ENCODE measurements around the gene VARS1.
A peak's percentile ranks its signal among the peaks of the same experiment; 100 is the strongest.
"Not testable (repeated sequence)": the region's sequence is repeated elsewhere in the genome, so short reads cannot be mapped to it uniquely, and the experiment has no call there.

Gene VARS1

GRCh38 chr6:31815025-31815838 is 19.7 kb upstream of the VARS1 start, which contains the start of the genes HSPA1A and HSPA1L:
Gene HSPA1A (plus strand): TSS chr6:31815543. CDS start chr6:31815757, 214 bp downstream.
Gene HSPA1L (minus strand): TSS chr6:31815283. CDS start chr6:31811972, 3,311 bp downstream.
- FAIRE-seq, result no peak
- peak; percentile 97 for TF ChIP-seq POLR2A (IDR thresholded peaks at IDR 0.05; ENCODE audit: low read depth, low read length)
- no peak for DNase-seq (ENCODE audit: insufficient read length, low spot score)

GRCh38 chr6:31814677-31815024 is 19.1 kb upstream of the VARS1 start:
- TF ChIP-seq POLR2A (IDR thresholded peaks at IDR 0.05; ENCODE audit: low read depth, low read length), result peak; percentile 26; the same call in 1 of the 2 replicates
- DNase-seq (ENCODE audit: insufficient read length, low spot score), result peak; percentile 85
- no peak for FAIRE-seq

- TF ChIP-seq POLR2A (IDR thresholded peaks at IDR 0.05; ENCODE audit: low read depth, low read length), result no peak
- no peak for FAIRE-seq
- DNase-seq (ENCODE audit: insufficient read length, low spot score), result no peak
Measured at GRCh38 chr6:31813465-31813849, 17.9 kb upstream of the VARS1 start.

GRCh38 chr6:31811645-31812044 is 16.1 kb upstream of the VARS1 start:
- no peak for FAIRE-seq

GRCh38 chr6:31808599-31808998 is 13.0 kb upstream of the VARS1 start:
- not testable (repeated sequence) for FAIRE-seq

More at GRCh38 chr6:31811645-31812044, 16.1 kb upstream of the VARS1 start:
- no peak for TF ChIP-seq POLR2A (IDR thresholded peaks at IDR 0.05; ENCODE audit: low read depth, low read length)
- DNase-seq (ENCODE audit: insufficient read length, low spot score), result no peak

GRCh38 chr6:31806470-31807272 is 11.1 kb upstream of the VARS1 start, which contains the start of gene LSM2:
Gene LSM2 (minus strand): TSS chr6:31806966. CDS start chr6:31806757, 209 bp downstream.
- peak; percentile 77 for TF ChIP-seq POLR2A (IDR thresholded peaks at IDR 0.05; ENCODE audit: low read depth, low read length)
- FAIRE-seq (peak; percentile 86), DNase-seq (ENCODE audit: insufficient read length, low spot score) (peak; percentile 95)

More at GRCh38 chr6:31808599-31808998, 13.0 kb upstream of the VARS1 start:
- not testable (repeated sequence) for DNase-seq (ENCODE audit: insufficient read length, low spot score)

GRCh38 chr6:31805939-31806469 is 10.5 kb upstream of the VARS1 start:
- FAIRE-seq (no peak), DNase-seq (ENCODE audit: insufficient read length, low spot score) (no peak)
- no peak for TF ChIP-seq POLR2A (IDR thresholded peaks at IDR 0.05; ENCODE audit: low read depth, low read length)

GRCh38 chr6:31801031-31801927 is 5.7 kb upstream of the VARS1 start:
- not testable (repeated sequence) for DNase-seq (ENCODE audit: insufficient read length, low spot score); FAIRE-seq

- DNase-seq (ENCODE audit: insufficient read length, low spot score), result no peak
- no peak for TF ChIP-seq POLR2A (IDR thresholded peaks at IDR 0.05; ENCODE audit: low read depth, low read length)
- no peak for FAIRE-seq
Measured at GRCh38 chr6:31799781-31800180, 4.2 kb upstream of the VARS1 start.

- no peak for TF ChIP-seq POLR2A (IDR thresholded peaks at IDR 0.05; ENCODE audit: low read depth, low read length)
- DNase-seq (ENCODE audit: insufficient read length, low spot score) (no peak), FAIRE-seq (no peak)
Measured at GRCh38 chr6:31797588-31797987, 2.0 kb upstream of the VARS1 start.

GRCh38 chr6:31796993-31797385 is 1.4 kb upstream of the VARS1 start:
- no peak for TF ChIP-seq POLR2A (IDR thresholded peaks at IDR 0.05; ENCODE audit: low read depth, low read length)
- DNase-seq (ENCODE audit: insufficient read length, low spot score), result no peak
- no peak for FAIRE-seq

GRCh38 chr6:31794866-31795615 is 511 bp downstream of the VARS1 start:
- TF ChIP-seq POLR2A (IDR thresholded peaks at IDR 0.05; ENCODE audit: low read depth, low read length), result no peak
- peak; percentile 60 for DNase-seq (ENCODE audit: insufficient read length, low spot score)
- no peak for FAIRE-seq
